ENCODE data around the gene LRRC10B.

DNA sequence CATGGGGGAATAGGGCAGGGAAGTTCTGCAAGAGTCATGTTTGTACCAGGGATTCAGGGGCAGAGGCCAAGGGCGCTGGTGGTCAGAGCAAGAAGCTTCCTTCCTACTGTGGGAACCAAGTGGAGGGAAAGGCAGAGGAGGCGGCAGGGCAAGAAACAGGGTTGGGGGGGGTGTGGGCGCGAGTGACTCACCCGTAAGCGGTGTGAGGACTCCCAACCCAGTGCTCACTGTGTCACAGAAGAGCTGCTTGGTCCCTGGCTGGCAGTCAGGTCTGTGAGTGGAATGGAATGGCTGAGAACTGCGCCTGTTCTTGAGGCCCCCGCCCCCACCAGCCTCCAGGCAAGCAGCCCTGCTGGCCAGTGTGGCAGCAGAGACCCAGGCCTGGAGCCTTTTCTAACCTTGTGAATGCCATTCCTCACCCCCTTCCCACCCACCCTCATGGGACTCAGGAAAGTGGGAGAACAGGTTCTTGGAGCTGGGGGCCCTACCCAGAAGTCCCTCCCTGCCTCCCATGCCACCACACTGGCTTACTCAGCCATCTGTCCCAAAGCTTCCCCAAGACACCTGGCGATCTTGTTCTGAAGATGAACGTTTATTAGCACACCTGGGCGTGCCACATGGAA is 4.7 kb downstream of the LRRC10B start:
- TF ChIP-seq, protein P1, sequence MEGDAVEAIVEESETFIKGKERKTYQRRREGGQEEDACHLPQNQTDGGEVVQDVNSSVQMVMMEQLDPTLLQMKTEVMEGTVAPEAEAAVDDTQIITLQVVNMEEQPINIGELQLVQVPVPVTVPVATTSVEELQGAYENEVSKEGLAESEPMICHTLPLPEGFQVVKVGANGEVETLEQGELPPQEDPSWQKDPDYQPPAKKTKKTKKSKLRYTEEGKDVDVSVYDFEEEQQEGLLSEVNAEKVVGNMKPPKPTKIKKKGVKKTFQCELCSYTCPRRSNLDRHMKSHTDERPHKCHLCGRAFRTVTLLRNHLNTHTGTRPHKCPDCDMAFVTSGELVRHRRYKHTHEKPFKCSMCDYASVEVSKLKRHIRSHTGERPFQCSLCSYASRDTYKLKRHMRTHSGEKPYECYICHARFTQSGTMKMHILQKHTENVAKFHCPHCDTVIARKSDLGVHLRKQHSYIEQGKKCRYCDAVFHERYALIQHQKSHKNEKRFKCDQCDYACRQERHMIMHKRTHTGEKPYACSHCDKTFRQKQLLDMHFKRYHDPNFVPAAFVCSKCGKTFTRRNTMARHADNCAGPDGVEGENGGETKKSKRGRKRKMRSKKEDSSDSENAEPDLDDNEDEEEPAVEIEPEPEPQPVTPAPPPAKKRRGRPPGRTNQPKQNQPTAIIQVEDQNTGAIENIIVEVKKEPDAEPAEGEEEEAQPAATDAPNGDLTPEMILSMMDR (IDR thresholded peaks at IDR 0.05; ENCODE audit: low read depth, low read length): no peak
- no peak for TF ChIP-seq EZH2phosphoT487 (IDR thresholded peaks at IDR 0.05; ENCODE audit: low read depth)

All from OCI-LY3 (cell line).